Erythroblast (primary cell): ENCODE data around the gene PM20D2.

Experiments used
- GATA1 ChIP-seq: IDR thresholded peaks from 2 replicates; pipeline ENCODE4 v1.6.1; 2011; ENCODE audit warnings: low read depth, mild to moderate bottlenecking, control low read depth, low read length, moderate library complexity
- POLR2A ChIP-seq: IDR thresholded peaks from 2 replicates; pipeline ENCODE4 v1.6.1; 2011; ENCODE audit warnings: mild to moderate bottlenecking, low read length

DNA sequence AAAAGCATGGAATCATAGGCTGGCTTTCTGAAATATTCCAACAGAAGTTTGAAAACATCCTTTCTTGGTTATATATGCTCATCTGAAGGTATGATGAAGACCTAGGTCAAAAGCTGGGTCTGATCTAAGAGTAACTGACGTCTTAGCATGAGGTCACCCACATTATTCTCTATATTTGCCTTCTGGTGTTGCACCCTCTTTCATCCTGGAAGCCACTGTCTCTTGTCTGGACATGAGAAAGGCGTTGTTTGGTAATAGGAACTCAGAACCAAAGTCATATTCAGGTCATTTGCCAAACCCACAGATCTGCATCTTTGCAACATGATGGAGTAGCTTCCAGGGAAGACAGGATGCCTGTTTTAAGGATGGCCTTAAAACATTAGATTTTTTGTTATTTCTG lies 53.7 kb downstream of the PM20D2 start:
- TF ChIP-seq POLR2A, result no peak
- TF ChIP-seq GATA1, result no peak
